ENCODE results near the gene MMRN2. TPM values are rescaled to one million over a fixed set of nuclear protein-coding genes. Genes with fewer than 3 reads are reported as not detected.
"Not testable (repeated sequence)": the region's sequence is repeated elsewhere in the genome, so short reads cannot be mapped to it uniquely, and the experiment has no call there.

Gene MMRN2
- total RNA-seq, 1 donor from 2014 or later = 0.27 TPM

DNA sequence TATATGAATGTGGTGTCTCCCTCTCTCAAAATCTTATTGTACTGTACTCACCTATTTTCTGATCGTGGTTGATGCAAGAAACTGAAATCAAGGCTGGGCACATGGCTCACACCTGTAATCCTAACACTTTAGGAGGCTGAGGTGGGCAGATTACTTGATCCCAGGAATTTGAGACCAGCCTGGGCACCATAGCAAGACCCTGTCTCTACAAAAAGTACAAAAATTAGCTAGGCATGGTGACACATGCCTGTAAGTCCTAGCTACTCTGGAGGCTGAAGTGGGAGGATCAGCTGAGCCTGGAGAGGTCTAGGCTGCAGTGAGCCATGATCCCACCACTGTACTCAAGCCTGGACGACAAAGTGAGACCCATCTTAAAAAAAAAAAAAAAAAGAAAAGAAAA lies 16.0 kb downstream of the MMRN2 start:
- H3K9me3 Mint-ChIP-seq = no peaks in the 10 kb centered on the region
- no peaks in the 10 kb centered on the region for H3K27me3 Mint-ChIP-seq
- H3K4me3 Mint-ChIP-seq = no peak overlapping the region
- CTCF ChIA-PET = no interaction called here
- ATAC-seq (ENCODE audit: low read depth) = no peak
- DNase-seq = no peak
- H3K36me3 Mint-ChIP-seq (ENCODE audit: low read depth) = no peaks in the 10 kb centered on the region
- POLR2A ChIA-PET = no interaction called here
- H3K27ac Mint-ChIP-seq = no peak overlapping the region
- TF ChIP-seq, protein P1, sequence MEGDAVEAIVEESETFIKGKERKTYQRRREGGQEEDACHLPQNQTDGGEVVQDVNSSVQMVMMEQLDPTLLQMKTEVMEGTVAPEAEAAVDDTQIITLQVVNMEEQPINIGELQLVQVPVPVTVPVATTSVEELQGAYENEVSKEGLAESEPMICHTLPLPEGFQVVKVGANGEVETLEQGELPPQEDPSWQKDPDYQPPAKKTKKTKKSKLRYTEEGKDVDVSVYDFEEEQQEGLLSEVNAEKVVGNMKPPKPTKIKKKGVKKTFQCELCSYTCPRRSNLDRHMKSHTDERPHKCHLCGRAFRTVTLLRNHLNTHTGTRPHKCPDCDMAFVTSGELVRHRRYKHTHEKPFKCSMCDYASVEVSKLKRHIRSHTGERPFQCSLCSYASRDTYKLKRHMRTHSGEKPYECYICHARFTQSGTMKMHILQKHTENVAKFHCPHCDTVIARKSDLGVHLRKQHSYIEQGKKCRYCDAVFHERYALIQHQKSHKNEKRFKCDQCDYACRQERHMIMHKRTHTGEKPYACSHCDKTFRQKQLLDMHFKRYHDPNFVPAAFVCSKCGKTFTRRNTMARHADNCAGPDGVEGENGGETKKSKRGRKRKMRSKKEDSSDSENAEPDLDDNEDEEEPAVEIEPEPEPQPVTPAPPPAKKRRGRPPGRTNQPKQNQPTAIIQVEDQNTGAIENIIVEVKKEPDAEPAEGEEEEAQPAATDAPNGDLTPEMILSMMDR (IDR thresholded peaks at IDR 0.05) = no peak
- peaks cover 4% of the 10 kb centered on the region for H3K4me1 Mint-ChIP-seq
- intact Hi-C loops (cut with micrococcal nuclease) = no loop called here

DNA sequence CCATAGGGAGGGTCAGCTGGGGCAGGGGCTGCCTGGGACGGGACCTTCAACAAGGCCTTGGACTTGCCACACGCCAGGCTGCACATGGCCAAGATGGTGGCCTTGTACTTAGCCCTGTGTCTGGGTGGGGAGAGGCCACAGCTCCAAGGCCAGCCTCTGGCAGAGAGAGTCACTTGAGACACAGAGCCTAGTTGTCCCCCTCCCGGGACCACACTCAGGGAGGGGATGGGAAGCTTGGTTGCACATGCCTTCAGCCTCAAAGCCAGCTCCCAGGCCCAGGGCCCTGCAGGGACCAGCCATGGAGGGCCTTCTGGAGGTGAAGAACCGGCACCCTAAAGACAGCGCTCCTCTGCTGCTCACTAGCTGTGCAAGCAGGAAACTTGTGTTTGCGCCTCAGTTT lies 16.7 kb downstream of the MMRN2 start:
- Mint-ChIP-seq H3K36me3 (ENCODE audit: low read depth) (no peaks in the 10 kb centered on the region), H3K4me1 (peaks cover 4% of the 10 kb centered on the region), H3K4me3 (no peak overlapping the region), H3K27me3 (no peaks in the 10 kb centered on the region), H3K27ac (no peak overlapping the region), H3K9me3 (no peaks in the 10 kb centered on the region)
- DNase-seq (no peak), ATAC-seq (ENCODE audit: low read depth) (no peak)
- intact Hi-C loops (cut with micrococcal nuclease) = no loop called here
- CTCF ChIA-PET = no interaction called here
- TF ChIP-seq, protein P1 (IDR thresholded peaks at IDR 0.05) = no peak
- POLR2A ChIA-PET = no interaction called here

DNA sequence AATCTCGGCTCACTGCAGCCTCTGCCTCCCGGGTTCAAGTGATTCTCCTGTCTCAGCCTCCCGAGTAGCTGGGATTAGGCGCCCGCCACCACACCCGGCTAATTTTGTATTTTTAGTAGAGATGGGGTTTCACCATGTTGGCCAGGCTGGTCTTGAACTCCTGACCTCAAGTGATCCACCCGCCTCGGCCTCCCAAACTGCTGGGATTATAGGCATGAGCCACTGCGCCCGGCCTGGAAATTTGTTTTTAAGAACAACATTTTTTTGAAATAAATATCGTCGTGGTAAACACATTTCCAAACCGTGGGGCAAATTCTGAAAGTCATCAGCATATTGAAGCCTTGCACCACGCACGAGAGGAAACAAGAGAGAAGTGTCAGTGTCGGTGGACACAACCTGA lies 17.3 kb downstream of the MMRN2 start:
- DNase-seq; H3K36me3 Mint-ChIP-seq (ENCODE audit: low read depth); H3K4me1 Mint-ChIP-seq; H3K27ac Mint-ChIP-seq; intact Hi-C loops (cut with micrococcal nuclease); ATAC-seq (ENCODE audit: low read depth); H3K27me3 Mint-ChIP-seq; H3K9me3 Mint-ChIP-seq; H3K4me3 Mint-ChIP-seq: not testable (repeated sequence)
- POLR2A ChIA-PET = interaction anchor here (0.6 to 0.8 kb wide), 2 partner anchors 28 to 31 kb away, joined by 3 read pairs; partner anchors contain the start of gene ADIRF
- CTCF ChIA-PET = interaction anchor here (0.7 to 1.8 kb wide), 3 partner anchors 25 to 252 kb away, joined by 3 to 7 read pairs (median 3); no protein-coding TSS in a partner anchor

- Mint-ChIP-seq H3K9me3 (no peaks in the 10 kb centered on the region), H3K4me1 (peaks cover 4% of the 10 kb centered on the region), H3K36me3 (ENCODE audit: low read depth) (no peaks in the 10 kb centered on the region), H3K4me3 (no peak overlapping the region), H3K27ac (no peak overlapping the region), H3K27me3 (no peaks in the 10 kb centered on the region)
- ChIA-PET POLR2A (interaction anchor here (0.7 kb wide), 1 partner anchor 649 kb away, joined by 7 read pairs; no protein-coding TSS in a partner anchor), CTCF (interaction anchor here (0.8 to 1.8 kb wide), 3 partner anchors 28 to 250 kb away, joined by 3 to 7 read pairs (median 3); no protein-coding TSS in a partner anchor)
- DNase-seq = no peak
- intact Hi-C loops (cut with micrococcal nuclease) = loop anchor here (5.0 kb wide), 2 partner anchors 114 to 404 kb away; no protein-coding TSS in a partner anchor
- TF ChIP-seq, protein P1 (IDR thresholded peaks at IDR 0.05) = no peak
- no peak for ATAC-seq (ENCODE audit: low read depth)
Measured at GRCh38 chr10:86938260-86938659, 19.2 kb downstream of the MMRN2 start.

DNA sequence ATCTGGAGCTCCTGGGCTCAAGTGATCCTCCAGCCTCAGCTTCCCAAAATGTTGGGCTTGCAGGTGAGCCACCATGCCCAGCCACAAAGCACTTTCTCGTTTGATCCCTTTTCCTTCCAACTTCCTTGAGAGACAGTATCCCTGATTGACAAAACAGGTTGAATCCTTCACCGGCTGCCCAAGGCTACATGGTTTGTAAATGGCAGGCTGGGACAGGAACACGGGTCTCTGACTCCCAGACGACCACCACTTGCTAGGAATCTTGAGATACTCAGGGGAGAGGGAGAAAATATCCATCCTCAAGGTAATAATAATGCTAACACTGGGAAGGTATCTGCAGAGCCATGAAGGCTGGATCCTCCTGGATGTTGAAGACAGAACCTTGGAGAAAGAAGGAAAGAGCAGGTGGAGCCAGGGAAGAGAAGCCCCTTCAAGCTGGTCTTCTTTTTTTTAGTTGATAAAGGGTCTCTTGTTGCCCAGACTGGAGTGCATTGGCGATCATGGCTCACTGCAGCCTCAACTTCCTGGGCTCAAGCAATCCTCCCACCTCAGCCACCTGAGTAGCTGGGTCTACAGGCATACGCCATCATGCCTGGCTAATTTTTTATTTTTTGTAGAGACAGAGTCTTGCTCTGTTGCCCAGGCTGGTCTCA lies 19.8 kb downstream of the MMRN2 start:
- no peak for DNase-seq
- no peaks in the 10 kb centered on the region for H3K9me3 Mint-ChIP-seq
- TF ChIP-seq, protein P1 (IDR thresholded peaks at IDR 0.05) = no peak
- peaks cover 4% of the 10 kb centered on the region for H3K4me1 Mint-ChIP-seq
- ChIA-PET POLR2A (no interaction called here), CTCF (interaction anchor here (0.5 to 1.0 kb wide), 2 partner anchors 262 to 569 kb away, joined by 3 to 5 read pairs; no protein-coding TSS in a partner anchor)
- H3K27me3 Mint-ChIP-seq = no peaks in the 10 kb centered on the region
- H3K36me3 Mint-ChIP-seq (ENCODE audit: low read depth) = no peaks in the 10 kb centered on the region
- H3K4me3 Mint-ChIP-seq = no peak overlapping the region
- intact Hi-C loops (cut with micrococcal nuclease) = loop anchor here (5.0 kb wide), 2 partner anchors 115 to 405 kb away; no protein-coding TSS in a partner anchor
- ATAC-seq (ENCODE audit: low read depth) = no peak
- H3K27ac Mint-ChIP-seq = no peak overlapping the region

Data from activated B cell treated with CpG ODN at 0.5 μM for 24 hours (primary cell).